GM19035 (cell line): Measurements from ENCODE around the gene NHLRC2.
"Not testable (repeated sequence)": the region's sequence is repeated elsewhere in the genome, so short reads cannot be mapped to it uniquely, and the experiment has no call there.

Experiments
- ATAC-seq: cut with Tn5 transposase; IDR thresholded peaks from one replicate; pipeline ENCODE4 v1.9.1; 2021; ENCODE audit not compliant: unreplicated experiment

Gene NHLRC2

GRCh38 chr10:113854013-113854760 is at the start of gene NHLRC2, which contains the start of gene DCLRE1A:
TSS of gene NHLRC2 (plus strand) at chr10:113854661. CDS start at chr10:113854873, 212 bp downstream.
TSS of gene DCLRE1A (minus strand) at chr10:113854082. CDS start at chr10:113853182, 900 bp downstream.
- ATAC-seq: peak; percentile 51

- no peak for ATAC-seq
Measured at GRCh38 chr10:113806503-113806902, 48.0 kb upstream of the NHLRC2 start.

- ATAC-seq: no peak
Measured at GRCh38 chr10:113808168-113808567, 46.3 kb upstream of the NHLRC2 start.

- not testable (repeated sequence) for ATAC-seq
Measured at GRCh38 chr10:113814700-113815099, 39.8 kb upstream of the NHLRC2 start.

GRCh38 chr10:113819989-113820388 is 34.5 kb upstream of the NHLRC2 start:
- ATAC-seq: no peak

GRCh38 chr10:113820507-113820906 is 34.0 kb upstream of the NHLRC2 start:
- no peak for ATAC-seq

GRCh38 chr10:113821306-113821705 is 33.2 kb upstream of the NHLRC2 start:
- not testable (repeated sequence) for ATAC-seq

GRCh38 chr10:113822174-113822573 is 32.3 kb upstream of the NHLRC2 start:
- no peak for ATAC-seq

- no peak for ATAC-seq
Measured at GRCh38 chr10:113823389-113823788, 31.1 kb upstream of the NHLRC2 start.

- no peak for ATAC-seq
Measured at GRCh38 chr10:113825791-113826190, 28.7 kb upstream of the NHLRC2 start.

- not testable (repeated sequence) for ATAC-seq
Measured at GRCh38 chr10:113828567-113828966, 25.9 kb upstream of the NHLRC2 start.

GRCh38 chr10:113842171-113842570 is 12.3 kb upstream of the NHLRC2 start:
- ATAC-seq: no peak

GRCh38 chr10:113843972-113844485 is 10.4 kb upstream of the NHLRC2 start:
- ATAC-seq: no peak

GRCh38 chr10:113846036-113846435 is 8.4 kb upstream of the NHLRC2 start:
- no peak for ATAC-seq

GRCh38 chr10:113849140-113849803 is 5.2 kb upstream of the NHLRC2 start:
- ATAC-seq: no peak

GRCh38 chr10:113849946-113850345 is 4.5 kb upstream of the NHLRC2 start:
- ATAC-seq: no peak

GRCh38 chr10:113853578-113854012 is 866 bp upstream of the NHLRC2 start:
- no peak for ATAC-seq

- ATAC-seq: peak; percentile 32
Measured at GRCh38 chr10:113854761-113855588, 514 bp downstream of the NHLRC2 start.

- ATAC-seq: no peak
Measured at GRCh38 chr10:113856563-113856962, 2.1 kb downstream of the NHLRC2 start.

GRCh38 chr10:113857210-113857609 is 2.7 kb downstream of the NHLRC2 start:
- no peak for ATAC-seq

- ATAC-seq: no peak
Measured at GRCh38 chr10:113858541-113858940, 4.1 kb downstream of the NHLRC2 start.
